ENCODE measurements around the gene PXDC1.
"Not testable (repeated sequence)": the region's sequence is repeated elsewhere in the genome, so short reads cannot be mapped to it uniquely, and the experiment has no call there.

Gene PXDC1

DNA sequence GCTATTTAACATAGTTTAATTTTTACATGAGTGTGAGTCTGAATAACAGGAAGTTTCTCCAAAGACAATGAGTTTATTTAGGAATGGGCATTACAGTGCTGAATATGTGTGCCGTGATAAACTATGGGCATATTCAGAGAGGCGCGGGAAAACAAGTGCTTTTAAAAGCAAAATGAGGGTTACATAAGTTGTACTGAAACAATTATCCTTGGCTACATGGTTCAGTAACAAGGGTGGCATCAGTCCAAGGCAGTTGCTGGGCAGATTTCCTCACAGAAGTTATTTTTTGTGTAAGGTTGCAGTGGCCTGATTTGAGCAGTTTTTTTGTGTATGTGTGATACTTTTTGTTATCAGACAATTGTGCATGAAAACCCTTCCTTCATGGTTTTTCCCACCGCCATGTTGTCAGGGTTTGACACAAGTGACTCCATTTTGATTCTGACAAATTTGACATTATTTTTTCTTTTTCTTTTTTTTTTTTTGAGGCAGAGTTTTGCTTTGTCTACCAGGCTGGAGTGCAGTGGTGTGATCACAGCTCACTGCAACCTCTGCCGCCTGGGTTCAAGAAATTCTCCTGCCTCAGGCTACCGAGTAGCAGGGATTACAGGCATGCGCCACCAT lies 22.3 kb upstream of the PXDC1 start:
- Histone ChIP-seq H3K9me3 (no peaks in the 10 kb centered on the region), H3K4me3 (ENCODE audit: low read depth, low read length) (no peak overlapping the region), H3K4me1 (no peaks in the 10 kb centered on the region), H3K27me3 (no peaks in the 10 kb centered on the region), H3K36me3 (no peaks in the 10 kb centered on the region)
- TF ChIP-seq, protein P1, sequence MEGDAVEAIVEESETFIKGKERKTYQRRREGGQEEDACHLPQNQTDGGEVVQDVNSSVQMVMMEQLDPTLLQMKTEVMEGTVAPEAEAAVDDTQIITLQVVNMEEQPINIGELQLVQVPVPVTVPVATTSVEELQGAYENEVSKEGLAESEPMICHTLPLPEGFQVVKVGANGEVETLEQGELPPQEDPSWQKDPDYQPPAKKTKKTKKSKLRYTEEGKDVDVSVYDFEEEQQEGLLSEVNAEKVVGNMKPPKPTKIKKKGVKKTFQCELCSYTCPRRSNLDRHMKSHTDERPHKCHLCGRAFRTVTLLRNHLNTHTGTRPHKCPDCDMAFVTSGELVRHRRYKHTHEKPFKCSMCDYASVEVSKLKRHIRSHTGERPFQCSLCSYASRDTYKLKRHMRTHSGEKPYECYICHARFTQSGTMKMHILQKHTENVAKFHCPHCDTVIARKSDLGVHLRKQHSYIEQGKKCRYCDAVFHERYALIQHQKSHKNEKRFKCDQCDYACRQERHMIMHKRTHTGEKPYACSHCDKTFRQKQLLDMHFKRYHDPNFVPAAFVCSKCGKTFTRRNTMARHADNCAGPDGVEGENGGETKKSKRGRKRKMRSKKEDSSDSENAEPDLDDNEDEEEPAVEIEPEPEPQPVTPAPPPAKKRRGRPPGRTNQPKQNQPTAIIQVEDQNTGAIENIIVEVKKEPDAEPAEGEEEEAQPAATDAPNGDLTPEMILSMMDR (IDR thresholded peaks at IDR 0.05; ENCODE audit: low read depth, low read length) = no peak
- DNase-seq = no peak

DNA sequence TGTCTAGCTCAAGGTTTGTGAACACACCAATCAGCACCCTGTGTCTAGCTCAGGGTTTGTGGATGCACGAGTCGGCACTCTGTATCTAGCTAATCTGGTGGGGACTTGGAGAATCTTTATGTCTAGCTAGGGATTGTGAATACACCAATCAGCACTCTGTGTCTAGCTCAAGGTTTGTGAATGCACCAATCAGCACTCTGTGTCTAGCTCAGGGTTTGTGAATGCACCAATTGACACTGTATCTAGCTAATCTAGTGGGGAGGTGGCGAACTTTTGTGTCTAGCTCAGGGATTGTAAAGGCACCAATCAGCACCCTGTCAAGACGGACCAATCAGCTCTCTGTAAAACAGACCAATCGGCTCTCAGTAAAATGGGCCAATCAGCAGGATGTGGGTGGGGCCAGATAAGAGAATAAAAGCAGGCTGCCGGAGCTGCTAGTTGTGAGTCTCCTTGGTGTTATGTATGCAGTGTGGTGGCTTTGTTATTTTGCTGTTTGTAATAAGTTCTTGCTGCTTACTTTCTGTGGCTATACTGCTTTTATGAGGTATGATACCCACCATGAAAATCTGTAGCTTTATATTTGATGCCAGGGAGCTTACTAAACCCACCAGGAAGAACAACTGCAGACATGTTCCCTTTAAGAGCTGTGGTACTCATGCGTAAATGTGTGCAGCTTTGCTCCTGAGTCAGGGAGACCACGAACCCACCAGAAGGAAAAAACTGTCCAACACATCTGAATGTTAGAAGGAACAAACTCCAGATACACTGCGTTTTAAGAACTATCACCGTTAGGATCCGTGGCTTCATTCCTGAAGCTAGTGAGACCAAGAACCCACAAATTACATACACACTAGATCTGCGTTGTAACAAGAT lies 20.9 kb upstream of the PXDC1 start:
- not testable (repeated sequence) for H3K9me3 ChIP-seq; DNase-seq; H3K36me3 ChIP-seq; H3K27me3 ChIP-seq; H3K4me3 ChIP-seq (ENCODE audit: low read depth, low read length); H3K4me1 ChIP-seq

DNA sequence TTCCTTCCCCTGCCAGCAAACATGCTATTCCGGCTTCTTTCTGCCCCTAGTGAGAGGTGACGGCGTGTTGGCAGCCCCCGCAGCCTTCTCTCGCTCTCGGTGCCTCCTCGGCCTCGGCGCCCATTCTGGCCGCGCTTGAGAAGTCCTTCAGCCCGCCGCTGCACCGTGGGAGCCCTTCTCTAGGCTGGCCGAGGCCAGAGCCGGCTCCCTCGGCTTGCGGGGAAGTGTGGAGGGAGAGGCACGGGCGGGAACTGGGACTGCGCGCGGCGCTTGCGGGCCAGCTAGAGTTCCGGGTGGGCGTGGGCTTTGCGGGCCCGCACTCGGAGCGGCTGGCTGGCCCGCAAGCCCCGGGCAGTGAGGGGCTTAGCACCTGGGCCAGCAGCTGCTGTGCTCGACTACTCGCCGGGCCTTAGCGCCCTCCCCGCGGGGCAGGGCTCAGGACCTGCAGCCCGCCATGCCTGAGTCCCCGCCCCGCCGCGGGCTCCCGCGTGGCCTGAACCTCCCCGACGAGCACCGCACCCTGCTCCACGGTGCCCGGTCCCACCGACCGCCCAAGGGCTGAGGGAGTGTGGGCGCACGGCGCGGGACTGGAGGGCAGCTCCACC lies 20.0 kb upstream of the PXDC1 start:
- Histone ChIP-seq H3K27me3 (peaks cover 7% of the 10 kb centered on the region), H3K4me1 (no peaks in the 10 kb centered on the region)

DNA sequence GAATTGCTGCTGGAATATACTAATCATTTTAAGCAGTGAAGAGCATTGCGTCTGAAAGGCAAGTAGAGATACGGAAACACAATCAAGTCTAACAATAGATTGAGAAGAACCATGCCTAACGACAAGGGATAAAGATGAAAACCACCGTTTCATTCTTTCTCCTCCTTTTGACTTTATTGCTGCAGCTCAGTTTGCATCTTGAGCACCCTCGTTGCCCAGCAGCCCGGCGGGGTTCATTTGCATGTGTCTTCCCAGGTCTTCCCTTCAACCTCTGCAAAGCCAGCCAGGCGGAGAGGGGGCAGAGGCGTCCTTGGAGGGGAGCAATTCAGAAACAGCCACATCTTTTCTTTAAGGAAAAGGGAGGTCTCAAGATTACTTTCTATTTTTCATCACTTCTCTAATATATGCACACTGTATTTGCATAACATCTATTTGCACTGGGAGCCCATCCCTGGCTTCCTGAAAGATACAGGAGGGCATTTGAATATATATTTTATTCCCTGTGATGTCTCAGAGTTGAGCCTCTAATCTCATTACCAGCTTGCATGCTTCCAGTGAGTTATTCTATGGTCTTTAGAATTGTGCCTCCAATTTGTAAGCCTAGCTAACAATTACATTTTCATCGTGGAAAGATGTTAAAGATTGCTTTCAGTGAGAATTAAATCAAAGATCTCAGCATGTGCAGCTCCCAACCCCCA lies 18.7 kb upstream of the PXDC1 start:
- TF ChIP-seq, protein P1 (IDR thresholded peaks at IDR 0.05; ENCODE audit: low read depth, low read length) = no peak
- Histone ChIP-seq H3K9me3 (no peaks in the 10 kb centered on the region), H3K27me3 (peaks cover 12% of the 10 kb centered on the region), H3K36me3 (no peaks in the 10 kb centered on the region), H3K4me3 (ENCODE audit: low read depth, low read length) (no peak overlapping the region), H3K4me1 (no peaks in the 10 kb centered on the region)
- DNase-seq = no peak

More for the DNA sequence above, 20.0 kb upstream of the PXDC1 start:
- TF ChIP-seq, protein P1 (IDR thresholded peaks at IDR 0.05; ENCODE audit: low read depth, low read length) = no peak
- Histone ChIP-seq H3K36me3 (no peaks in the 10 kb centered on the region), H3K4me3 (ENCODE audit: low read depth, low read length) (no peak overlapping the region), H3K9me3 (no peaks in the 10 kb centered on the region)
- no peak for DNase-seq

DNA sequence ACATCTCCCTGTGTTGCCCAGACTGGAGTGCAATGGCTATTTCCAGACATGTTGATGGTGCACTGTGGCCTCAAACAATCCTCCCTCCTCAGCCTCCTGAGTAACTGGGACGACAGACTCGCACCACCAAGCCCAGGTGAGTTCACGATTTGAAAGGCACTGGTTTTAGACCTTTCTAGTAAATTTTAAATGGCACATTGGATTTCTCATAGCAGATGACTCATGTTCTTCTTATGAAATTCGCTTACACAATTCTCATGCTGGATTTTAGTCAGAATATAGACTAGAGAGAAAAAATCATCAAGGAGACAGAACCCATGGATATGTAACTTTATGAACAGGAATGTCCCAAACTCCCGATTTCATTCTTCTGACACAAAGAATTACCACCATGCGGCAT lies 18.1 kb upstream of the PXDC1 start:
- DNase-seq = no peak
- TF ChIP-seq, protein P1 (IDR thresholded peaks at IDR 0.05; ENCODE audit: low read depth, low read length) = no peak
- no peaks in the 10 kb centered on the region for H3K36me3 ChIP-seq
- H3K4me3 ChIP-seq (ENCODE audit: low read depth, low read length) = no peak overlapping the region
- no peaks in the 10 kb centered on the region for H3K4me1 ChIP-seq
- H3K9me3 ChIP-seq = no peaks in the 10 kb centered on the region
- H3K27me3 ChIP-seq = peaks cover 12% of the 10 kb centered on the region

DNA sequence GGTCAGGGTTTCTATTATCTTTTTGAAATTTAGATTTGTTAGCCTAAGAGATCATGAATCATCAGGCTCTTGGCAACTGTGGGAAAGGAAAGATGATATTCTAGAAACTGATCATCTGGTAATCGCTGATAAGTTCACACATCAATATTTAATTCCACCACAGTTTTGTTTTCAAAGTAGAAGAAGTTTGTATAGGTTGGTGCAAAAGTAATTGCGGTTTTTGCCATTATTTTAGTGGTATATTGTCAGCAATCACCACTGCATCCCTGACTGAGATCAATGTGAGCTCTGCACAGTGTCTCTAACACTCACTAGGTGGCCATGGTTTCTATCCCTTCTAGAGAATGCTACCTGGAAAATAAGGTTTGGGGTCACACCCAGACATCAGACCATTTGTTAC lies 17.0 kb upstream of the PXDC1 start:
- H3K27me3 ChIP-seq = peaks cover 12% of the 10 kb centered on the region
- H3K36me3 ChIP-seq = no peaks in the 10 kb centered on the region
- no peak overlapping the region for H3K4me3 ChIP-seq (ENCODE audit: low read depth, low read length)
- H3K4me1 ChIP-seq = no peaks in the 10 kb centered on the region
- TF ChIP-seq, protein P1 (IDR thresholded peaks at IDR 0.05; ENCODE audit: low read depth, low read length) = no peak
- H3K9me3 ChIP-seq = no peaks in the 10 kb centered on the region
- no peak for DNase-seq

DNA sequence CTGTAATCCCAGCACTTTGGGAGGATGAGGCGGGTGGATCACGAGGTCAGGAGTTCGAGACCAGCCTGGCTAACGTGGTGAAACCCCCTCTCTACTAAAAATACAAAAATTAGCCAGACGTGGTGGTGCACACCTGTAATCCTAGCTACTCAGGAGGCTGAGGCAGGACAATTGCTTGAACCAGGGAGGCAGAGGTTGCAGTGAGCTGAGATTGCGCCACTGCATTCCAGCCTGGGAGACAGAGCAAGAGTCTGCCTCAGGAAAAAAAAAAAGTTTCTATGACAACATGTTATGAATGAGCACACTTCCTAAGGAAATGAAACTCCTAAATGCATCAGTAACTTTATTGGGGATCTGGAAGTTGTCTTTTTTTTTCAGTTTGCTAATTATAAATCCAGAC lies 16.0 kb upstream of the PXDC1 start:
- H3K9me3 ChIP-seq; H3K36me3 ChIP-seq; H3K4me1 ChIP-seq; DNase-seq; H3K4me3 ChIP-seq (ENCODE audit: low read depth, low read length): not testable (repeated sequence)
- H3K27me3 ChIP-seq = peaks cover 12% of the 10 kb centered on the region

Data from BE2C (cell line).